Motor neuron (in vitro differentiated cells): ENCODE results near the gene TCEAL3. TPM values are rescaled to one million over a fixed set of nuclear protein-coding genes. Genes with fewer than 3 reads are reported as not detected.
A peak's percentile ranks its signal among the peaks of the same experiment; 100 is the strongest.

Experiments used
- ATAC-seq, 8 experiments: fragments of 200-7000 bp; cut with Tn5 transposase; replicated peaks in 6 of 8; 2 replicates each; pipeline ENCODE4 v1.8.0; 2021; ENCODE audit warnings: mild to moderate bottlenecking in 8 of 8, moderate library complexity in 8 of 8
- H3K27ac ChIP-seq, 2 donors: fragments of 250-450 bp; sonication (Bioruptor Pico); 2 replicates each; pipeline ENCODE4 v1.9.0; 2021; ENCODE audit warnings: antibody characterized with exemption in 2 of 2, mild to moderate bottlenecking in 2 of 2, moderate library complexity in 1 of 2
- H3K4me1 ChIP-seq, 2 donors: fragments of 250-450 bp; sonication (Bioruptor Pico); replicated peaks in 1 of 2; 2 replicates each; pipeline ENCODE4 v1.6.1; 2021; ENCODE audit warnings: antibody characterized with exemption in 2 of 2, mild to moderate bottlenecking in 2 of 2, moderate library complexity in 1 of 2
- H3K4me3 ChIP-seq, 5 donors: fragments of 250-450 bp; sonication (Bioruptor Pico); 2 replicates each; pipeline ENCODE4 v1.9.0; 2021; ENCODE audit warnings: antibody characterized with exemption in 5 of 5, mild to moderate bottlenecking in 5 of 5, moderate library complexity in 4 of 5
- WGBS, 10 experiments: fragments of 450-650 bp; shearing (Covaris generic); methylation state at CpG; one replicate each; pipeline ENCODE4 v1.0.0; 2022; 5-methylcytosine and 5-hydroxymethylcytosine counted together
- in situ Hi-C, 9 experiments: fragments of 400-800 bp; cut with MboI; loops; one replicate each; pipeline ENCODE4 v1.15.0; 2021; ENCODE audit warnings: low sequenced_read_pairs in 9 of 9, low pct_unique_long_range_greater_than_20kb in 2 of 9; ENCODE audit not compliant: unreplicated experiment in 9 of 9
- total RNA-seq, 8 experiments: library from RNA; unstranded; fragments of 300-600 nt; gene quantifications; 2 replicates each; pipeline versions ENCODE4 v1.2.3 to v1.2.4, GENCODE V29; 2022

The TCEAL3 gene, protein sequence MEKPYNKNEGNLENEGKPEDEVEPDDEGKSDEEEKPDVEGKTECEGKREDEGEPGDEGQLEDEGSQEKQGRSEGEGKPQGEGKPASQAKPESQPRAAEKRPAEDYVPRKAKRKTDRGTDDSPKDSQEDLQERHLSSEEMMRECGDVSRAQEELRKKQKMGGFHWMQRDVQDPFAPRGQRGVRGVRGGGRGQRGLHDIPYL
- 10 to 100 TPM; 19.5 to 65.4 (median 25.7) TPM for total RNA-seq

- H3K4me3 ChIP-seq, result peak within 1 kb of the TSS; percentile 51 to 87 (median 79)
- peak; percentile 78 to 94 (median 92) for ATAC-seq
- no peaks in the 10 kb centered on the region for H3K4me1 ChIP-seq
- in situ Hi-C loops, result no loop called here
- 0 to 60% (median 27%) methylated on average over 1 to 7 of the region's 59 CpGs; no CpG with 5 or more reads in 7 of the 10 experiments for WGBS, 10 experiments
- peak within 1 kb of the TSS; percentile 89 to 90 for H3K27ac ChIP-seq
Observed at GRCh38 chrX:103607364-103608305, at the start of gene TCEAL3. Gene TCEAL3 (plus strand): TSS chrX:103607963. CDS start chrX:103609065, 1,102 bp downstream.

- in situ Hi-C loops, result no loop called here
- 0 to 38% (median 10%) methylated on average over 1 of the region's 1 CpG; no CpG with 5 or more reads in 5 of the 10 experiments for WGBS, 10 experiments
- Histone ChIP-seq H3K4me1 (no peaks in the 10 kb centered on the region), H3K4me3 (no peak overlapping the region), H3K27ac (no peak overlapping the region)
- ATAC-seq, result peak in 2 of 8 experiments; percentile 66 to 73
Observed at GRCh38 chrX:103560256-103560655, 47.5 kb upstream of the TCEAL3 start.

DNA sequence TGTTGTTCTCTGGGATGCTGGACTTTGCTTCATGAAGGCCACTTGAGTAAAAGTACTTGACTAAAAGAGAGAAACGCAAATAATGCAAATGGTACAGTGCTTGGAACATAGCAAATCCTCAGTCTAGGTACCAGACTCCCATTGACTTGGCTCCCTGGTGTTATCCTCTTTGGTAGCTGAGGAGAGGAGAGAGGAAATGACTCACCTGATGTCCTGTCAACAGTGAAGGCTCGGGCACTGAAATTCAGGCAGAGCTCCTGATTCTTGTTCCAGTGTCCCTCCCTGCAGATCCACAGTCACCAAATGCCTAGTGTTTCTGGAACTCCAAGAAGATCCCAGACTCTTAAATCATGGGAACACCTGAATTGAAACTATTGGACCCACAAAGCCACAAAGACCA, 45.0 kb upstream of the TCEAL3 start:
- no peak overlapping the region for H3K4me3 ChIP-seq
- no peaks in the 10 kb centered on the region for H3K4me1 ChIP-seq
- no peak for ATAC-seq
- 0 to 40% methylated on average over 1 of the region's 2 CpGs; no CpG with 5 or more reads in 8 of the 10 experiments for WGBS, 10 experiments
- H3K27ac ChIP-seq, result no peak overlapping the region
- in situ Hi-C loops, result no loop called here

DNA sequence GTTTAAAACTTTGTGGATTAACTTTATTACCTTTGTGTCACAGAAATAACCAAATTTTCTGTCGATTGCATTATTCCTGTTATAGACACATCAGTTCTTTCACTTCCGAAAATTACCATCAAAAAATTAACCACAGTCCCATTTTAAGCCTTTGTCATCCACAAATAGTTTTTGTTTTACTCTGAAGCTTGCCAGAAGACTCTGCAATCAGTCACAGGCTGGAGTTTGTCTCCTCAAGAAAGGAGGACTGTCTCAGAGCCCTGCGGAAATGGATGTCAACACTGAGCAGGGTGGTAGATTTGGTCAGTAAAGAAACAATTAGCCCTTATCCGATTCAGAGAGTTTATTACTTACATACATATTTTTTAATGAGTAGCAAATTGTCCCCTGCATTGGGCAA, 42.6 kb upstream of the TCEAL3 start:
- H3K27ac ChIP-seq, result no peak overlapping the region
- in situ Hi-C loops, result no loop called here
- no peaks in the 10 kb centered on the region for H3K4me1 ChIP-seq
- no peak overlapping the region for H3K4me3 ChIP-seq
- 8 to 83% (median 57%) methylated on average over 1 to 4 of the region's 4 CpGs; no CpG with 5 or more reads in 1 of the 10 experiments for WGBS, 10 experiments
- ATAC-seq, result no peak

- H3K27ac ChIP-seq, result no peak overlapping the region
- H3K4me1 ChIP-seq, result no peaks in the 10 kb centered on the region
- H3K4me3 ChIP-seq, result no peak overlapping the region
- ATAC-seq, result peak in 2 of 8 experiments; percentile 82 to 88
- in situ Hi-C loops, result no loop called here
- 8 to 33% (median 17%) methylated on average over 1 of the region's 1 CpG; no CpG with 5 or more reads in 7 of the 10 experiments for WGBS, 10 experiments
Observed at GRCh38 chrX:103565752-103566151, 42.0 kb upstream of the TCEAL3 start.

DNA sequence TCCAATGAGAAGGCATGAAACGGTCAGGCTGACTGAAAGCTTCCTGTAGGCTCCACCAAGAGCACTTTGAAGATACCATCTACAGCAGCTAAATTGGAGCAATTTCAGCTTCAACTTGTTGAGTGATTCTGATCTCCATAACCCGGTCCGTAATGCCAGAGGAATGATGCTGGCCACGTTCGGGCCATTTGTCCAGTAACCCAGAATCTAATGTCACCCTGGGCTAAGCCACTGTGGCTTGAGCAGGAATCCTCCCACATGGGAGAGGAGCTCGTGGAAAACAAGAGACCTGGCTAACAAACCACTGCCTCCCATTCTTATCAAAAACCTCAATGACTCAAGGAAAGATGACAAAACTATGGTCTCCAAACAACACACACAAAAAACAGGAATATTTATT, 36.6 kb upstream of the TCEAL3 start:
- 25 to 100% (median 68%) methylated on average over 1 to 5 of the region's 6 CpGs; no CpG with 5 or more reads in 6 of the 10 experiments for WGBS, 10 experiments
- no peak overlapping the region for H3K27ac ChIP-seq
- H3K4me1 ChIP-seq, result no peaks in the 10 kb centered on the region
- ATAC-seq, result no peak
- in situ Hi-C loops, result no loop called here
- H3K4me3 ChIP-seq, result no peak overlapping the region

DNA sequence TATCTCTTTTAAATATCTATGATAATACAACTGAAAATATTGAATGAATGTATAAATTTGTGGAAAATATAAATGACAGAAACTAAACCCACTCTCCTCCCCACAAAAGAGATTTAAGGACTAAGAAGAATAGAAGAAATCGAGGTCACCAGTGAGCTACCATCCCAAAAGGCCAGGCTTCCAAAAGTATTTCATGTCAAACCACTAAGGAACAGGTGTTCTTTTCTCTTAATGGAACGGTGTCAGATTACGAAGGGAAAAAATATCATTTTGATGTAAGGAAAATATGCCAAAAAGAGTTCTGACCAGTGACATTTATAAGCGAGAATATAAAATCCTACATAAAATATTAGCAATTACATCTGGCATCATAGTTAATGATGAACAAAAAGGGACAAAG, 36.0 kb upstream of the TCEAL3 start:
- in situ Hi-C loops, result no loop called here
- Histone ChIP-seq H3K4me3 (no peak overlapping the region), H3K4me1 (no peaks in the 10 kb centered on the region), H3K27ac (no peak overlapping the region)
- WGBS, 10 experiments, result 47 to 100% (median 88%) methylated on average over 1 to 4 of the region's 4 CpGs; no CpG with 5 or more reads in 2 of the 10 experiments
- ATAC-seq, result no peak

DNA sequence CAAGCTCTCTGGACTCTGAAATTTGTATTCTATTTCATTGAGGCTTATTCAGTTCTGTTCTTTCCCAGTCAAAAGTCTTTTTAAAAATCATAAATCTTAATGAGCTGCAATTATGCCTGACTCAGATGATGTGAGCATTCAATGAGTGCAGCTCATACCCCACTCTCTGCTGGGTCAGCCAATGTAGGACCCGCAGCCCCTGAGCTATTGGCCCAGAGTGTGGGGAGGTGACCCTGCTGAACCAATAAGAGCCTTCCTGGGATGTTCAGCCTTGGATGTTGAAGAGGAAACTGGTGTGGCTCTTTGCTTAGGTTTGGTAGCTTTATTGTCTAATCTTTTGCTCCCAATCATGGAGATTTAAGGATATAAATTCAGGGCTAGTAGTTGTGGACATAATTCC, 34.6 kb upstream of the TCEAL3 start:
- in situ Hi-C loops, result no loop called here
- Histone ChIP-seq H3K4me3 (no peak overlapping the region), H3K4me1 (no peaks in the 10 kb centered on the region), H3K27ac (no peak overlapping the region)
- ATAC-seq, result peak in 2 of 8 experiments; percentile 66 to 73
- 33 to 40% methylated on average over 1 of the region's 1 CpG; no CpG with 5 or more reads in 8 of the 10 experiments for WGBS, 10 experiments

DNA sequence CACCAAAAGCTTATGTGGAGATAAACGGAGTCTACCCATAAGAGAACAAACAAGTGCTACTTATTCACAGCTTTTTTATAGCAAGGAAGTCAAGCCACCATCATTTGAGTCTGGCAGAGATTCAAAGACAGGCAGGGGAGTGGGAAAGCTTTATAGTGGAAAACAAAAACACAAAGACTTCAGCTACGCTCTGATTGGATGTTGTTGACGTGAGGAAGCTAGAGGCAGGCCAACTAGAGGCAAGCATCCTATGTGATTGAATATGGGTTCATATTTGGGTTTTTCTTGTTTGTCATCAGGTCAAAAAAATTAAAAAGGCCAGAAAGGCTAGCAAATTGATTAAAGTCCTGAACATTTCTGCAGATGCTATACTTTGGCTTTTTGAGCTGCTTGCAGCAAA, 23.2 kb upstream of the TCEAL3 start:
- H3K4me1 ChIP-seq, result peaks cover 6% of the 10 kb centered on the region in 2 donors
- H3K4me3 ChIP-seq, result peak overlapping the region in 3 of 5 donors; percentile 55 to 67 (median 65)
- WGBS, 10 experiments, result 21 to 80% (median 63%) methylated on average over 1 to 3 of the region's 3 CpGs; no CpG with 5 or more reads in 6 of the 10 experiments
- in situ Hi-C loops, result no loop called here
- no peak for ATAC-seq
- no peak overlapping the region for H3K27ac ChIP-seq

DNA sequence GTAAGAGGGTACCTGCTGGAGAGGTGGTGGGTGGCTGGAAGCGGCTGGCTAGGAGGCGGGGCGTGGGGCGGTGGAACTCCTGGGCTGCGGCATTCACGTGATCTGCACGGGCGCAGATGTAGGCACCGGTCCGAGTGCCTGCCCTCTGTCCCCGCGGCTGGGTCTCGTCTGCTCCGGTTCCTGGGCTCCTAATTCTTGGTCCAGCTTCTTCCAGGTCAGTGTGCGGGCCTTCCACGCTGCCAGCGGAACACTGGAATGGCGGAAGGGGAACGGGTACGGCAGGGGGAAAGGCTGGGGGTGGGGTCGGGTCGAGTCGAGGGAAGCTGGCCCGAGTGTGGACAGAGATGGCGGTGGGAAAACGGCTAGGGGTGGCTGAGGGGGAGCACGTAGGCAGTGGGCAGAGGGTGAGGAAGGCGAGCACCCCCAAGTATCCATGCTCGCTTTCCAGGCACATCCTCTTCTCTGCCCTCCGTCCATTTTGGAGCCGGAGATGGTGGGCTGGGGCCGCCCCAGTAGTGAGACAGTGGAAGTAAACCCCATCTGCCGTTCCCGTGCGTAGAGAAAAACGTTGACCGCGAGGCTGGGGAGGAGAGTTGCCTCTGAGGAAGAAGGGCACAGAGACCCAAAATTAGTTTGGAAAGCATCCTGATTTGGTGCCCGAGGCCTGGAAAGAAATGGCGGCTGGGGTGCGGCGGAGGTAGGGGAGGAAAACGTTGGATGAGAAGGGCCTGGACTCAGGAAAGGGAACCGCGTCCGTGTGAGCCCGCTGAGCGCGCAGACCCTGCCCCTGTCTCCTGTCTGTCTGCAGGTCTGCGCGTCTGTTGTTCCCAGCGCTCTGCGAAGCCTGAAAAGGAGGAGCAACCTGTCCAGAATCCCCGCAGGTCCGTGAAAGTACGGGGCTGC, 22.1 kb upstream of the TCEAL3 start, which contains the start of gene TCEAL4:
Gene TCEAL4 (plus strand): TSS at position 105 of the 903 bp plus-strand sequence. CDS start 1,161 bp downstream, outside the sequence.
- WGBS, 10 experiments, result 0 to 17% methylated on average over 2 to 18 of the region's 56 CpGs; no CpG with 5 or more reads in 8 of the 10 experiments
- Histone ChIP-seq H3K27ac (peak within 1 kb of the TSS; percentile 85), H3K4me1 (peaks cover 6% of the 10 kb centered on the region in 2 donors), H3K4me3 (peak within 1 kb of the TSS; percentile 55 to 100 (median 67))
- in situ Hi-C loops, result no loop called here
- peak; percentile 82 to 98 (median 96) for ATAC-seq

- ATAC-seq, result peak; percentile 14 to 41 (median 28)
Observed at GRCh38 chrX:103586314-103586646, 21.5 kb upstream of the TCEAL3 start.

GRCh38 chrX:103586659-103587058, 21.1 kb upstream of the TCEAL3 start:
- no peak for ATAC-seq
- Histone ChIP-seq H3K4me1 (peaks cover 6% of the 10 kb centered on the region in 2 donors), H3K27ac (no peak overlapping the region), H3K4me3 (peak overlapping the region; percentile 55 to 100 (median 67))
- 16 to 100% (median 53%) methylated on average over 1 to 4 of the region's 4 CpGs; no CpG with 5 or more reads in 4 of the 10 experiments for WGBS, 10 experiments
- in situ Hi-C loops, result no loop called here

More at GRCh38 chrX:103586314-103586646, 21.5 kb upstream of the TCEAL3 start:
- WGBS, 10 experiments, result no CpG with 5 or more reads among the region's 5 CpGs
- in situ Hi-C loops, result no loop called here
- Histone ChIP-seq H3K4me3 (peak overlapping the region; percentile 55 to 100 (median 67)), H3K4me1 (peaks cover 6% of the 10 kb centered on the region in 2 donors), H3K27ac (peak overlapping the region; percentile 85)
